Smooth muscle cell (in vitro differentiated cells): ENCODE measurements around the gene CDH4. TPM values are rescaled to one million over a fixed set of nuclear protein-coding genes. Genes with fewer than 3 reads are reported as not detected.

Experiments used
- DNase-seq: peaks from one replicate; lab custom pipeline; 2025; ENCODE audit not compliant: unreplicated experiment; lab: John Stamatoyannopoulos, UW
- H2AFZ ChIP-seq: fragments of 200-600 bp; sonication (generic); 2 replicates; pipeline ENCODE4 v1.6.0; 2016; ENCODE audit warnings: antibody characterized with exemption, low read depth, mild to moderate bottlenecking
- H3F3A ChIP-seq: fragments of 200-600 bp; sonication (generic); 2 replicates; pipeline ENCODE4 v1.6.0; 2017; ENCODE audit warnings: antibody characterized with exemption, low read depth
- H3K27ac ChIP-seq: fragments of 200-600 bp; sonication (generic); 2 replicates; pipeline ENCODE4 v1.5.1; 2016; ENCODE audit warnings: low read depth, mild to moderate bottlenecking
- H3K27me3 ChIP-seq: fragments of 200-600 bp; sonication (generic); 2 replicates; pipeline ENCODE4 v1.6.1; 2016; ENCODE audit warnings: low read depth, mild to moderate bottlenecking
- H3K36me3 ChIP-seq: fragments of 200-600 bp; sonication (generic); 2 replicates; pipeline ENCODE4 v1.5.1; 2016; ENCODE audit warnings: low read depth
- H3K4me1 ChIP-seq: fragments of 200-600 bp; sonication (generic); 2 replicates; pipeline ENCODE4 v1.5.1; 2016; ENCODE audit warnings: low read depth
- H3K4me2 ChIP-seq: fragments of 200-600 bp; sonication (generic); 2 replicates; pipeline ENCODE4 v1.6.0; 2016; ENCODE audit warnings: mild to moderate bottlenecking
- H3K4me3 ChIP-seq: fragments of 200-600 bp; sonication (generic); 2 replicates; pipeline ENCODE4 v1.5.1; 2016; ENCODE audit warnings: mild to moderate bottlenecking
- H3K79me2 ChIP-seq: fragments of 200-600 bp; sonication (generic); 2 replicates; pipeline ENCODE4 v1.6.0; 2016; ENCODE audit warnings: low read depth, mild to moderate bottlenecking
- H3K9ac ChIP-seq: fragments of 200-600 bp; sonication (generic); 2 replicates; pipeline ENCODE4 v1.6.0; 2016; ENCODE audit warnings: low read depth
- H3K9me3 ChIP-seq: fragments of 200-600 bp; sonication (generic); replicated peaks from 2 replicates; pipeline ENCODE4 v1.5.1; 2016; ENCODE audit warnings: low read depth
- H4K20me1 ChIP-seq: fragments of 200-600 bp; sonication (generic); 2 replicates; pipeline ENCODE4 v1.6.0; 2016; ENCODE audit warnings: low read depth
- CTCF ChIP-seq: fragments of 200-600 bp; sonication (generic); IDR thresholded peaks from 2 replicates; pipeline ENCODE4 v1.5.1; 2017; ENCODE audit warnings: borderline replicate concordance, mild to moderate bottlenecking, antibody characterized with exemption; ENCODE audit not compliant: insufficient read depth, poor library complexity, severe bottlenecking
- WGBS: methylation state at CpG from one replicate; pipeline ENCODE4 v1.1.7; 2016; ENCODE audit warnings: low lambda C conversion rate; 5-methylcytosine and 5-hydroxymethylcytosine counted together
- polyA plus RNA-seq: library from polyadenylated mRNA; unstranded; fragments of >200 nt; fragmentation: Nextera tagmentation; extraction: Ambion mirVana; gene quantifications from 2 replicates; pipeline ENCODE4 v1.2.1, GENCODE V29; 2016
- total RNA-seq: library from RNA; depleted of rRNA; stranded (reverse); fragments of >200 nt; gene quantifications from 2 replicates; pipeline ENCODE4 v1.2.3, GENCODE V29; 2014

Gene CDH4
- total and polyA plus RNA-seq, 2 experiments from 2014 or later, result 0.03 to 0.04 TPM

DNA sequence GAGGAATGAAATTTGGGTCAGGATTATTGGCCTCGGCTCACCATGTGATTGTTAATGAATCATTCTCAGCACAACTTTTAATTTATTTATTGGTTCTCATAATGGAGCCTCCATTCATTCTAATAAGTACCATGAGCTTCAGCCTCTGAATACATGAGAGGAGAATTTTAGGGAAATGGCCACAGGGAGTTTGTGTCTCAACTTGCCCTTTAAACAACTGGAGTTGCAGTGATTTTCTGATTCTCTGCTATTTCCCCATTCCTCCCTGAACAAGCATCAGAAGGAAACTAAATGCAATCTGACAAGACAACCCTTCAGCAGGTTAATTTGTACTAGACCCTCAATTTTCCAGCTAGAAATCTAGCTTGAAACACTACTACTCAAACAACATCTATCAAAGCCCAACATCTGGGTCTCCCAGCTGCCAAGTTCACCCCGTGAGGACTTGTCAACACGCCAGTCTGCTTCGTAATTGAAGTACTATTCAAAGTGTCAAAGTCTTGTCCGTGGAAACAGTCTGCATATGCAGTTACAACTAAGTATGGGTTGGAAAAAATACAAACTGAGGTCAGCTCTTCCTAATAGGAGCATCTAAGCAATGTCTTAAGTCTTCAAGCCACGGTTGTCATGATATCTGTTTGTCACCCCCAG lies 235.4 kb downstream of the CDH4 start:
- Histone ChIP-seq H3K36me3 (no peaks in the 10 kb centered on the region), H3K27ac (no peak overlapping the region), H3K4me1 (peaks cover 4% of the 10 kb centered on the region), H3K79me2 (no peaks in the 10 kb centered on the region), H3K4me2 (no peak overlapping the region), H2AFZ (no peak overlapping the region), H3K9ac (no peak overlapping the region), H4K20me1 (no peaks in the 10 kb centered on the region), H3K4me3 (no peak overlapping the region), H3K9me3 (no peaks in the 10 kb centered on the region), H3F3A (no peaks in the 10 kb centered on the region), H3K27me3 (no peaks in the 10 kb centered on the region)
- no peak for DNase-seq
- 87% methylated on average over 6 of the region's 6 CpGs for WGBS
- no peak for TF ChIP-seq CTCF

- H3K27ac ChIP-seq, result no peak overlapping the region
- DNase-seq, result no peak
- no peak overlapping the region for H3K9ac ChIP-seq
- 92% methylated on average over 7 of the region's 7 CpGs for WGBS
- peaks cover 4% of the 10 kb centered on the region for H3K4me1 ChIP-seq
- H3K9me3 ChIP-seq, result no peaks in the 10 kb centered on the region
- TF ChIP-seq CTCF, result no peak
- no peaks in the 10 kb centered on the region for H3F3A ChIP-seq
- no peaks in the 10 kb centered on the region for H3K79me2 ChIP-seq
- no peaks in the 10 kb centered on the region for H3K27me3 ChIP-seq
- no peaks in the 10 kb centered on the region for H3K36me3 ChIP-seq
- no peak overlapping the region for H2AFZ ChIP-seq
- no peaks in the 10 kb centered on the region for H4K20me1 ChIP-seq
- H3K4me2 ChIP-seq, result no peak overlapping the region
- no peak overlapping the region for H3K4me3 ChIP-seq
Observed at GRCh38 chr20:61487997-61488371, 235.9 kb downstream of the CDH4 start.

DNA sequence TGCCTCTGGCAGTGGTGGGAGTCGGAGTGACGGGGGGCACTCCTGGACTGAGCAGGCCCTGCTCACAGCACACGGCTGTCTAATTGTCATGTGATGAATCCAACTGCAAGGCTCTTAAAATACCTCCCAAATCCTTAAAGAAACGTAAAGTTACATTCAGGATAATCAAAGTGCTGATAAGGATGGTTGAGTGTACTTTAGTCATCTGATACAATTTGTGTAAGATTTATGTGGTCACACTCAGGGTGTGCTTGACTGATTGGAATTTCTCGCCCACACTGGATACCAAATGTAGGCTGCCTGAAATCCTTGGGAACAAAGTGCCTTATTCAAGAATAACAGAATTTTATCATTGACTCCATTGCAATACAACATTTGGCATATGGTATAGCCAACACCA lies 238.7 kb downstream of the CDH4 start:
- H3K9me3 ChIP-seq, result no peaks in the 10 kb centered on the region
- no peak overlapping the region for H3K9ac ChIP-seq
- no peaks in the 10 kb centered on the region for H4K20me1 ChIP-seq
- no peak overlapping the region for H2AFZ ChIP-seq
- H3K4me1 ChIP-seq, result peaks cover 4% of the 10 kb centered on the region
- no peak for DNase-seq
- H3K79me2 ChIP-seq, result no peaks in the 10 kb centered on the region
- no peak overlapping the region for H3K4me3 ChIP-seq
- H3K27ac ChIP-seq, result no peak overlapping the region
- H3K27me3 ChIP-seq, result no peaks in the 10 kb centered on the region
- 66% methylated on average over 5 of the region's 5 CpGs for WGBS
- no peak for TF ChIP-seq CTCF
- H3K36me3 ChIP-seq, result no peaks in the 10 kb centered on the region
- no peaks in the 10 kb centered on the region for H3F3A ChIP-seq
- no peak overlapping the region for H3K4me2 ChIP-seq

- 90% methylated on average over 3 of the region's 3 CpGs for WGBS
- no peak for TF ChIP-seq CTCF
- no peaks in the 10 kb centered on the region for H3K27me3 ChIP-seq
- H2AFZ ChIP-seq, result no peak overlapping the region
- H3K9ac ChIP-seq, result no peak overlapping the region
- H3K27ac ChIP-seq, result no peak overlapping the region
- H4K20me1 ChIP-seq, result no peaks in the 10 kb centered on the region
- no peaks in the 10 kb centered on the region for H3K79me2 ChIP-seq
- H3K4me3 ChIP-seq, result no peak overlapping the region
- no peak overlapping the region for H3K4me2 ChIP-seq
- H3K9me3 ChIP-seq, result no peaks in the 10 kb centered on the region
- no peaks in the 10 kb centered on the region for H3K36me3 ChIP-seq
- peaks cover 8% of the 10 kb centered on the region for H3K4me1 ChIP-seq
- H3F3A ChIP-seq, result no peaks in the 10 kb centered on the region
- DNase-seq, result no peak
Observed at GRCh38 chr20:61492065-61492464, 240.0 kb downstream of the CDH4 start.
